ENCODE results near the gene TNFRSF18. TPM values are rescaled to one million over a fixed set of nuclear protein-coding genes. Genes with fewer than 3 reads are reported as not detected.

Gene TNFRSF18
- polyA plus RNA-seq, 1 donor from 2014 or later: not detected

DNA sequence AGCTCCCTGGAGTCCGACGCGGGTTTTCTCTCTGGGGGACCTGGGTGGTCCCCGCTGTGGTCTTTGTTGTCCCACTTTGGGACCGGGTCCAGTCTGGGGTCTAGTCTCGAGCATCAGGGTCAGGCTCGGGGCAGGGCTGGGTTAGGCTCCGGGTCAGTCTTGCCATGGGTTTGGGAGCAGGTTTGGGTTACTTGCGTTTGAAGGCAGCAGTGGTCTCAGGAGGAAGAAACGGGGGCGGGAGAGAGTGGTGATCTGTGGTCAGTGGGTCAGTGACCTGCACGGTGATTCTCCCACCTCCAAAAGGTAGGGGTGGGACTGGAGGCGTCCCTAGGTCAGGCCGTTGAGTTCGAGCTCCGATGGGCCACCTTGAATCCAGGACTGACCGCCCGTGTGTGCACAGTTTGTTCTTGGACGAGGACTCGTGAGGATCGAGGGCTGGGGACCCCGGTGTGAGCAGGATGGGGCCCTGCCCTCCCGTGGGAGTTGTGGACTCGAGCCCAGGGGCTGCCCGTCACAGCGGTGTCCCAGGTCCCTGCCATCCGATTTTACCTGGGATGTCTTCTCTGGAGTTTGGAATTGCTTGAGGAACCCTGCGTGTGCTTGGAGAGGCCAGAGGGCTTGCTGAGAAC lies 27.9 kb upstream of the TNFRSF18 start:
- TF ChIP-seq RAD21 (conservative IDR thresholded peaks at IDR 0.05) (no peak), MXI1 (conservative IDR thresholded peaks at IDR 0.05; ENCODE audit: poor library complexity, severe bottlenecking) (no peak), POLR2AphosphoS5 (IDR thresholded peaks at IDR 0.05) (no peak), EZH2 (IDR thresholded peaks at IDR 0.05; ENCODE audit: borderline replicate concordance, insufficient read depth, low read length, poor library complexity, severe bottlenecking) (no peak), TAF1 (IDR thresholded peaks at IDR 0.05; ENCODE audit: low read depth) (no peak), SMC3 (conservative IDR thresholded peaks at IDR 0.05; ENCODE audit: poor library complexity) (no peak), EP300 (conservative IDR thresholded peaks at IDR 0.05; ENCODE audit: poor library complexity, severe bottlenecking) (no peak)
- TF ChIP-seq, protein P1, sequence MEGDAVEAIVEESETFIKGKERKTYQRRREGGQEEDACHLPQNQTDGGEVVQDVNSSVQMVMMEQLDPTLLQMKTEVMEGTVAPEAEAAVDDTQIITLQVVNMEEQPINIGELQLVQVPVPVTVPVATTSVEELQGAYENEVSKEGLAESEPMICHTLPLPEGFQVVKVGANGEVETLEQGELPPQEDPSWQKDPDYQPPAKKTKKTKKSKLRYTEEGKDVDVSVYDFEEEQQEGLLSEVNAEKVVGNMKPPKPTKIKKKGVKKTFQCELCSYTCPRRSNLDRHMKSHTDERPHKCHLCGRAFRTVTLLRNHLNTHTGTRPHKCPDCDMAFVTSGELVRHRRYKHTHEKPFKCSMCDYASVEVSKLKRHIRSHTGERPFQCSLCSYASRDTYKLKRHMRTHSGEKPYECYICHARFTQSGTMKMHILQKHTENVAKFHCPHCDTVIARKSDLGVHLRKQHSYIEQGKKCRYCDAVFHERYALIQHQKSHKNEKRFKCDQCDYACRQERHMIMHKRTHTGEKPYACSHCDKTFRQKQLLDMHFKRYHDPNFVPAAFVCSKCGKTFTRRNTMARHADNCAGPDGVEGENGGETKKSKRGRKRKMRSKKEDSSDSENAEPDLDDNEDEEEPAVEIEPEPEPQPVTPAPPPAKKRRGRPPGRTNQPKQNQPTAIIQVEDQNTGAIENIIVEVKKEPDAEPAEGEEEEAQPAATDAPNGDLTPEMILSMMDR (IDR thresholded peaks at IDR 0.05; ENCODE audit: poor library complexity, severe bottlenecking): no peak
- TF ChIP-seq, protein P2, sequence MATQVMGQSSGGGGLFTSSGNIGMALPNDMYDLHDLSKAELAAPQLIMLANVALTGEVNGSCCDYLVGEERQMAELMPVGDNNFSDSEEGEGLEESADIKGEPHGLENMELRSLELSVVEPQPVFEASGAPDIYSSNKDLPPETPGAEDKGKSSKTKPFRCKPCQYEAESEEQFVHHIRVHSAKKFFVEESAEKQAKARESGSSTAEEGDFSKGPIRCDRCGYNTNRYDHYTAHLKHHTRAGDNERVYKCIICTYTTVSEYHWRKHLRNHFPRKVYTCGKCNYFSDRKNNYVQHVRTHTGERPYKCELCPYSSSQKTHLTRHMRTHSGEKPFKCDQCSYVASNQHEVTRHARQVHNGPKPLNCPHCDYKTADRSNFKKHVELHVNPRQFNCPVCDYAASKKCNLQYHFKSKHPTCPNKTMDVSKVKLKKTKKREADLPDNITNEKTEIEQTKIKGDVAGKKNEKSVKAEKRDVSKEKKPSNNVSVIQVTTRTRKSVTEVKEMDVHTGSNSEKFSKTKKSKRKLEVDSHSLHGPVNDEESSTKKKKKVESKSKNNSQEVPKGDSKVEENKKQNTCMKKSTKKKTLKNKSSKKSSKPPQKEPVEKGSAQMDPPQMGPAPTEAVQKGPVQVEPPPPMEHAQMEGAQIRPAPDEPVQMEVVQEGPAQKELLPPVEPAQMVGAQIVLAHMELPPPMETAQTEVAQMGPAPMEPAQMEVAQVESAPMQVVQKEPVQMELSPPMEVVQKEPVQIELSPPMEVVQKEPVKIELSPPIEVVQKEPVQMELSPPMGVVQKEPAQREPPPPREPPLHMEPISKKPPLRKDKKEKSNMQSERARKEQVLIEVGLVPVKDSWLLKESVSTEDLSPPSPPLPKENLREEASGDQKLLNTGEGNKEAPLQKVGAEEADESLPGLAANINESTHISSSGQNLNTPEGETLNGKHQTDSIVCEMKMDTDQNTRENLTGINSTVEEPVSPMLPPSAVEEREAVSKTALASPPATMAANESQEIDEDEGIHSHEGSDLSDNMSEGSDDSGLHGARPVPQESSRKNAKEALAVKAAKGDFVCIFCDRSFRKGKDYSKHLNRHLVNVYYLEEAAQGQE (IDR thresholded peaks at IDR 0.05; ENCODE audit: borderline replicate concordance): no peak
- Histone ChIP-seq H3K9me2 (ENCODE audit: insufficient read depth, low read length) (no peaks in the 10 kb centered on the region), H3K36me3 (ENCODE audit: insufficient read depth, low read length) (no peaks in the 10 kb centered on the region), H3K9ac (ENCODE audit: low read length) (no peak overlapping the region), H3K4me2 (ENCODE audit: low read length) (no peak overlapping the region), H3K27me3 (ENCODE audit: insufficient read depth, low read depth, low read length) (no peaks in the 10 kb centered on the region), H3K27ac (ENCODE audit: low read length) (no peak overlapping the region), H3K4me3 (ENCODE audit: low read length) (no peak overlapping the region), H3F3A (ENCODE audit: insufficient read depth, low read length, poor library complexity, severe bottlenecking) (no peaks in the 10 kb centered on the region), H3K79me2 (replicated peaks; ENCODE audit: insufficient read depth, low read length) (peaks cover 22% of the 10 kb centered on the region), H3K9me3 (ENCODE audit: low read length) (no peaks in the 10 kb centered on the region), H2AFZ (ENCODE audit: low read depth, low read length) (no peak overlapping the region), H4K20me1 (ENCODE audit: insufficient read depth) (no peaks in the 10 kb centered on the region)

DNA sequence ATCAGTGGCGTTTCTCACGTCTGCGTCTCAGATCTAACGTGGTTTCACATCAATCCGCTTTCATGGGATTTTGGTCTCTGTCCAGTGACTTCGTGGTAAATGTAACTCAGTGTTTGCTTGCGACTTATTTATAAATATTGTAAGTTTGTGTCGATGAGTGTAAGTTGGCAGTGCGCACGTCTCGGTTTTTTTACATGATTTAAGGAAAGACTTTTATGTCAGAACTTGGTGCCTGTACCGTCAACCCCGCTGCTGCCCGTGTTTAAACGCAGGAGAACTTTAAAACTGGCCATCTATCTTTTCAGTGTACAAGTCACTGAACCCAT lies 27.1 kb upstream of the TNFRSF18 start:
- Histone ChIP-seq H3K9ac (ENCODE audit: low read length) (no peak overlapping the region), H3F3A (ENCODE audit: insufficient read depth, low read length, poor library complexity, severe bottlenecking) (no peaks in the 10 kb centered on the region), H3K4me3 (ENCODE audit: low read length) (no peak overlapping the region), H3K79me2 (replicated peaks; ENCODE audit: insufficient read depth, low read length) (peaks cover 24% of the 10 kb centered on the region), H3K4me2 (ENCODE audit: low read length) (no peak overlapping the region), H3K27ac (ENCODE audit: low read length) (no peak overlapping the region), H4K20me1 (ENCODE audit: insufficient read depth) (no peaks in the 10 kb centered on the region), H3K9me3 (ENCODE audit: low read length) (no peaks in the 10 kb centered on the region), H3K9me2 (ENCODE audit: insufficient read depth, low read length) (no peaks in the 10 kb centered on the region), H3K27me3 (ENCODE audit: insufficient read depth, low read depth, low read length) (no peaks in the 10 kb centered on the region), H2AFZ (ENCODE audit: low read depth, low read length) (no peak overlapping the region), H3K36me3 (ENCODE audit: insufficient read depth, low read length) (no peaks in the 10 kb centered on the region)
- TF ChIP-seq, protein P1 (IDR thresholded peaks at IDR 0.05; ENCODE audit: poor library complexity, severe bottlenecking): no peak
- no peak for TF ChIP-seq TAF1 (IDR thresholded peaks at IDR 0.05; ENCODE audit: low read depth)
- TF ChIP-seq POLR2AphosphoS5 (IDR thresholded peaks at IDR 0.05): no peak
- no peak for TF ChIP-seq RAD21 (conservative IDR thresholded peaks at IDR 0.05)
- TF ChIP-seq SMC3 (conservative IDR thresholded peaks at IDR 0.05; ENCODE audit: poor library complexity): no peak
- TF ChIP-seq, protein P2 (IDR thresholded peaks at IDR 0.05; ENCODE audit: borderline replicate concordance): no peak
- TF ChIP-seq MXI1 (conservative IDR thresholded peaks at IDR 0.05; ENCODE audit: poor library complexity, severe bottlenecking): no peak
- no peak for TF ChIP-seq EZH2 (IDR thresholded peaks at IDR 0.05; ENCODE audit: borderline replicate concordance, insufficient read depth, low read length, poor library complexity, severe bottlenecking)
- no peak for TF ChIP-seq EP300 (conservative IDR thresholded peaks at IDR 0.05; ENCODE audit: poor library complexity, severe bottlenecking)

Data from neural cell (in vitro differentiated cells).